Measurements from ENCODE around the gene CPED1. TPM values are rescaled to one million over a fixed set of nuclear protein-coding genes. Genes with fewer than 3 reads are reported as not detected.
A peak's percentile ranks its signal among the peaks of the same experiment; 100 is the strongest.

The CPED1 gene
- total RNA-seq (10 to 100 TPM; 20.8 to 31.1 (median 29.3) TPM), polyA plus RNA-seq (3.9 TPM)
- long read RNA-seq, donor 1, full-length matches to known transcripts, result 18 of 43 reads
- long read RNA-seq, donor 1, partial matches to known transcripts, result 14 of 43 reads
- long read RNA-seq, donor 1, other reads (novel, unspliced or antisense), result 11 of 43 reads
- long read RNA-seq, donor 2, full-length matches to known transcripts, result 7 of 16 reads
- long read RNA-seq, donor 2, partial matches to known transcripts, result 3 of 16 reads
- long read RNA-seq, donor 2, other reads (novel, unspliced or antisense), result 6 of 16 reads
- long read RNA-seq, donor 3, full-length matches to known transcripts, result 71 of 166 reads
- long read RNA-seq, donor 3, partial matches to known transcripts, result 66 of 166 reads
- long read RNA-seq, donor 3, other reads (novel, unspliced or antisense), result 29 of 166 reads
- long read RNA-seq, donor 4, full-length matches to known transcripts, result 3 of 10 reads
- long read RNA-seq, donor 4, partial matches to known transcripts, result 5 of 10 reads
- long read RNA-seq, donor 4, other reads (novel, unspliced or antisense), result 2 of 10 reads

DNA sequence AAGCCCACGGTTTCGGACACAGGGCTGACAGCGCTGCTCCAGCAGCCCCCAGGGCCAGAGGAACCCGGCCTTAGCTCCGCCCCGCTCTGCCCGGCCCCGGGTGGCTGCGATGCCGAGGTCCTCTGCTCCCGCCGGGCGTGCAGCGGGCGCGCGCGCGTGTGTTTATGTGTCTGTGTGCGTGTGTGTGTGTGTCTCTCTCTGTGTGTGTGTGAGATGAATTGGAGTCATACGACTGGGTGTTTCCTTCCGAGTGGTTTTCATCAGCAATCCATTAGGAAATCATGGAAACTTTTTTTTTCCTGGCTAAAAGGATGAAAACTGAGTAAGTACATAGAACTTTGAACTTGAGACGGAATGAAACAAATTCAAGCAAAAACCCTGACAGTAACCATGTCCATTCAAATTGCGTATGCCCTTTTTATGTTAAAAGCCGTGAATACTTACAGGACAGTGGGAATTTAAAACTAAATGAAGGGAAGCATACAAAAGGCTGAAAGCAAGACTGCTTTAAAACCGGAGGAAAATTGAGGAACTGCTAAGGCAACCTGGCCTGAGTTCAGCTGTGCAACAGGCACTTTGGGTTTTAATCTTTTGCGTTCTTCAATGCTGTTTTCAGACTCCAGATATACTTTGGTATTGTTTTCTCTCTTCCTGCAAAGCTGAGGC lies at the start of gene CPED1:
CPED1 (plus strand) TSS at position 121 of the 666 bp plus-strand sequence. CDS start 911 bp downstream, outside the sequence.
- ATAC-seq (peak; percentile 95), DNase-seq (peak; percentile 82 to 93 (median 92))
- Histone ChIP-seq H3K9me3 (ENCODE audit: control insufficient read depth, low read length) (no peaks in the 10 kb centered on the region), H3K27ac (ENCODE audit: low read length) (peak within 1 kb of the TSS; percentile 99), H3K4me1 (ENCODE audit: control insufficient read depth, insufficient read depth, low read length) (no peaks in the 10 kb centered on the region), H3K27me3 (ENCODE audit: control insufficient read depth, insufficient read depth) (no peaks in the 10 kb centered on the region), H3K4me3 (ENCODE audit: low read length) (peak within 1 kb of the TSS; percentile 99)
- 1% methylated on average over 27 of the region's 27 CpGs for WGBS
- intact Hi-C loops (cut with DNase I), result loop anchor here in 3 of 4 donors (2.0 to 5.0 kb wide), 4 partner anchors 92 to 119 kb away; no protein-coding TSS in a partner anchor

DNA sequence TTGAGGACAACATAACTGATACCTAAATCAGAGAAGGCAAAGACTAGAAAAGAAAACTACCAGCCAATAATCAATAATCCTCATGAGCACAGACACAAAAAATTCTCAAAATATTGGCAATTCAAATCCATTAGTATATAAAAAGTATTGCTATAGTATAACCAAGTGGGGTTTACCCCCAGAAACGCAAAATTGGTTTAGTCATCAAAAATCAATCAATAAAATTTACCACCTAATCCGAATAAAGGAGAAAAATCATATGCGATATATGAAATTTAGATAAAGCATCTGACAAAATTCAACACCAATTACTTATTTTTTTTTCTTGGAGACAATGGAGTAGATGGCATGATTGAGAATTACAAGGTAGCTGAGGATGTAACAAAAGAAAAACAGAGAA lies 49.2 kb upstream of the CPED1 start:
- 93% methylated on average over 3 of the region's 3 CpGs for WGBS
- no peak for DNase-seq
- no peak for ATAC-seq
- H3K9me3 ChIP-seq (ENCODE audit: control insufficient read depth, low read length), result no peaks in the 10 kb centered on the region
- no peaks in the 10 kb centered on the region for H3K27me3 ChIP-seq (ENCODE audit: control insufficient read depth, insufficient read depth)
- intact Hi-C loops (cut with DNase I), result loop anchor here in 2 of 4 donors (5.0 kb wide), 2 partner anchors 137 to 357 kb away; no protein-coding TSS in a partner anchor
- H3K4me3 ChIP-seq (ENCODE audit: low read length), result no peak overlapping the region
- no peaks in the 10 kb centered on the region for H3K4me1 ChIP-seq (ENCODE audit: control insufficient read depth, insufficient read depth, low read length)
- no peak overlapping the region for H3K27ac ChIP-seq (ENCODE audit: low read length)

- Histone ChIP-seq H3K27ac (ENCODE audit: low read length) (no peak overlapping the region), H3K27me3 (ENCODE audit: control insufficient read depth, insufficient read depth) (no peaks in the 10 kb centered on the region), H3K9me3 (ENCODE audit: control insufficient read depth, low read length) (no peaks in the 10 kb centered on the region), H3K4me3 (ENCODE audit: low read length) (no peak overlapping the region), H3K4me1 (ENCODE audit: control insufficient read depth, insufficient read depth, low read length) (no peaks in the 10 kb centered on the region)
- intact Hi-C loops (cut with DNase I), result loop anchor here in 3 of 4 donors (2.0 to 10.0 kb wide), 2 partner anchors 134 to 146 kb away; no protein-coding TSS in a partner anchor
- 8% methylated on average over 1 of the region's 1 CpG for WGBS
- peak in 1 of 2 donors; percentile 39 for ATAC-seq
- no peak for DNase-seq
Observed at GRCh38 chr7:120941064-120941463, 47.4 kb upstream of the CPED1 start.

DNA sequence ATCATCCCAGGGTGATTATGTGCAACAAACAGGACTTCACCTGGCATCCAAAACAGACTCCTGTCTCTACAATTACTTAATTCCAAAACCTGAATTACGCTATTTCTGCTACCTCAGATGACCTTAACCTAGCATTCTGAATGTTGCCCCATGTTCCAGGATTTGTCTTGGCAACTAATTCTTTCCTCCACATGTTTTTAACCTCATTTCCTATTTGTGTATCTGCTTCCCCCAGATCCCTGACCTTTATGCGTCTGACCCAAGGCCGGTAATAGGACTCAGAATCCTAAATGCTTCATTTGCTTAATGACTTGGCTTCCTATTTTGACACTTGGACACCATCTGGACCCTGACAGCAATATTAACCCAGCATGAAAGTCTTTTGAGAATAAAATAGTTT lies 46.7 kb upstream of the CPED1 start:
- Histone ChIP-seq H3K27me3 (ENCODE audit: control insufficient read depth, insufficient read depth) (no peaks in the 10 kb centered on the region), H3K27ac (ENCODE audit: low read length) (no peak overlapping the region), H3K4me3 (ENCODE audit: low read length) (no peak overlapping the region), H3K9me3 (ENCODE audit: control insufficient read depth, low read length) (no peaks in the 10 kb centered on the region), H3K4me1 (ENCODE audit: control insufficient read depth, insufficient read depth, low read length) (no peaks in the 10 kb centered on the region)
- 46% methylated on average over 3 of the region's 3 CpGs for WGBS
- no peak for DNase-seq
- intact Hi-C loops (cut with DNase I), result loop anchor here in 3 of 4 donors (2.0 to 10.0 kb wide), 2 partner anchors 135 to 147 kb away; no protein-coding TSS in a partner anchor
- ATAC-seq, result peak; percentile 38 to 90

- H3K27ac ChIP-seq (ENCODE audit: low read length), result no peak overlapping the region
- intact Hi-C loops (cut with DNase I), result loop anchor here in 2 of 4 donors (10.0 kb wide), 1 partner anchor 148 kb away; no protein-coding TSS in a partner anchor
- DNase-seq (no peak), ATAC-seq (no peak)
- WGBS, result 99% methylated on average over 1 of the region's 1 CpG
- no peaks in the 10 kb centered on the region for H3K4me1 ChIP-seq (ENCODE audit: control insufficient read depth, insufficient read depth, low read length)
- no peak overlapping the region for H3K4me3 ChIP-seq (ENCODE audit: low read length)
- H3K27me3 ChIP-seq (ENCODE audit: control insufficient read depth, insufficient read depth), result no peaks in the 10 kb centered on the region
- no peaks in the 10 kb centered on the region for H3K9me3 ChIP-seq (ENCODE audit: control insufficient read depth, low read length)
Observed at GRCh38 chr7:120942861-120943260, 45.6 kb upstream of the CPED1 start.

- 82% methylated on average over 6 of the region's 6 CpGs for WGBS
- Histone ChIP-seq H3K9me3 (ENCODE audit: control insufficient read depth, low read length) (no peaks in the 10 kb centered on the region), H3K4me1 (ENCODE audit: control insufficient read depth, insufficient read depth, low read length) (no peaks in the 10 kb centered on the region), H3K4me3 (ENCODE audit: low read length) (no peak overlapping the region), H3K27ac (ENCODE audit: low read length) (no peak overlapping the region), H3K27me3 (ENCODE audit: control insufficient read depth, insufficient read depth) (no peaks in the 10 kb centered on the region)
- intact Hi-C loops (cut with DNase I), result loop anchor here in 2 of 4 donors (10.0 kb wide), 1 partner anchor 150 kb away; no protein-coding TSS in a partner anchor
- DNase-seq (no peak), ATAC-seq (no peak)
Observed at GRCh38 chr7:120944826-120945562, 43.5 kb upstream of the CPED1 start.

GRCh38 chr7:120947980-120948379 lies 40.5 kb upstream of the CPED1 start:
- H3K27me3 ChIP-seq (ENCODE audit: control insufficient read depth, insufficient read depth), result no peaks in the 10 kb centered on the region
- ATAC-seq, result no peak
- no peak for DNase-seq
- H3K4me3 ChIP-seq (ENCODE audit: low read length), result no peak overlapping the region
- H3K27ac ChIP-seq (ENCODE audit: low read length), result no peak overlapping the region
- H3K4me1 ChIP-seq (ENCODE audit: control insufficient read depth, insufficient read depth, low read length), result peaks cover 2% of the 10 kb centered on the region
- intact Hi-C loops (cut with DNase I), result loop anchor here in 2 of 4 donors (10.0 kb wide), 1 partner anchor 153 kb away; no protein-coding TSS in a partner anchor
- H3K9me3 ChIP-seq (ENCODE audit: control insufficient read depth, low read length), result no peaks in the 10 kb centered on the region

DNA sequence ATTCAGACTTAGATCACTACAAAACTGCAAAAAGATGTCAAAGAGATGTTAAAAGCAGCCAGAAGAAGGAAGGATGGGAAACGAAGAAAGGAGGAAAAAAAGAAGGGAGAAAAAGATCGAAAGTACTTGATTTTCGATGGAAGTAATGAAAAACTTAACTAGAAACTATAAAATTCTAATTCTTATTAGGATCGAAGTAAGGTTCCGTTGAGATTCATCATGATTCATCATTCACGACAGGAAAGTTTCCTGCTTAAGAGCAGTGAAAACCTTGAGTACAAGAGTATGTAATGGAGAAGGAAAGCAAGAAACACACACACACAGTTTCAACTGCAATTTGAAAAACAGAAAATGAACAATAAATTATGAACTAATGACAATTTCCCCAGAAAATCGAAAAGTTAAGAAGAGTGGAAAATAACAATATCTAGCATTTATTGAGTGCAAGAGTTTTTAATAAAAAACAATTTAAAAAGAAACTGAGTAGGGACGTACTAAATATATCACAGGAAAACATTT lies 39.1 kb upstream of the CPED1 start:
- Histone ChIP-seq H3K4me1 (ENCODE audit: control insufficient read depth, insufficient read depth, low read length) (peaks cover 2% of the 10 kb centered on the region), H3K9me3 (ENCODE audit: control insufficient read depth, low read length) (no peaks in the 10 kb centered on the region), H3K27me3 (ENCODE audit: control insufficient read depth, insufficient read depth) (no peaks in the 10 kb centered on the region), H3K27ac (ENCODE audit: low read length) (no peak overlapping the region), H3K4me3 (ENCODE audit: low read length) (peak overlapping the region; percentile 94)
- intact Hi-C loops (cut with DNase I), result loop anchor here in 2 of 4 donors (10.0 kb wide), 1 partner anchor 155 kb away; no protein-coding TSS in a partner anchor
- DNase-seq (no peak), ATAC-seq (no peak)
- 60% methylated on average over 8 of the region's 8 CpGs for WGBS

- Histone ChIP-seq H3K27me3 (ENCODE audit: control insufficient read depth, insufficient read depth) (no peaks in the 10 kb centered on the region), H3K9me3 (ENCODE audit: control insufficient read depth, low read length) (no peaks in the 10 kb centered on the region), H3K27ac (ENCODE audit: low read length) (no peak overlapping the region), H3K4me1 (ENCODE audit: control insufficient read depth, insufficient read depth, low read length) (peaks cover 2% of the 10 kb centered on the region), H3K4me3 (ENCODE audit: low read length) (peak overlapping the region; percentile 94)
- DNase-seq, result no peak
- no peak for ATAC-seq
- intact Hi-C loops (cut with DNase I), result loop anchor here in 3 of 4 donors (5.0 to 10.0 kb wide), 2 partner anchors 93 to 155 kb away; partner anchors contain the start of gene TSPAN12 (in 1 of the 3)
- WGBS, result 2% methylated on average over 10 of the region's 10 CpGs
Observed at GRCh38 chr7:120949998-120950538, 38.4 kb upstream of the CPED1 start.
